Vagina (tissue), 2 donors: Measurements from ENCODE around the gene MYRIP. TPM values are rescaled to one million over a fixed set of nuclear protein-coding genes. Genes with fewer than 3 reads are reported as not detected.

Source experiments
- DNase-seq, 2 donors: peaks; one replicate each; pipeline ENCODE4 v3.0.0-alpha.2; 2017; ENCODE audit errors: extremely low spot score in 2 of 2
- H3K27ac ChIP-seq: fragments of 200-600 bp; sonication (generic); one replicate; pipeline ENCODE4 v1.5.1; 2019
- H3K27me3 ChIP-seq: fragments of 200-600 bp; sonication (generic); one replicate; pipeline ENCODE4 v1.5.1; 2019
- H3K36me3 ChIP-seq, 2 donors: fragments of 200-600 bp; sonication (generic); one replicate each; pipeline ENCODE4 v1.5.1; 2017 to 2019
- H3K4me1 ChIP-seq: fragments of 200-600 bp; sonication (generic); one replicate; pipeline ENCODE4 v1.5.1; 2019
- H3K4me3 ChIP-seq, 2 donors: fragments of 200-600 bp; sonication (generic); 1 replicate in 1 of 2; 2 replicates in 1 of 2; pipeline ENCODE4 v1.5.1; 2016 to 2019
- H3K9me3 ChIP-seq: fragments of 200-600 bp; sonication (generic); one replicate; pipeline ENCODE4 v1.5.1; 2019
- POLR2A ChIP-seq, 2 donors: fragments of 450-650 bp; IDR thresholded peaks; one replicate each; pipeline ENCODE4 v1.6.1; 2017; ENCODE audit warnings: antibody characterized with exemption in 2 of 2, mild to moderate bottlenecking in 2 of 2, moderate library complexity in 2 of 2
- POLR2AphosphoS5 ChIP-seq, 2 donors: sonication (generic); formaldehyde crosslinking; IDR thresholded peaks; one replicate each; pipeline ENCODE4 v1.9.0; 2017; ENCODE audit warnings: antibody characterized with exemption in 2 of 2, mild to moderate bottlenecking in 2 of 2, low read depth in 1 of 2; ENCODE audit not compliant: insufficient read depth in 1 of 2
- intact Hi-C: fragments of 100-400 bp; cut with DNase I; formaldehyde crosslinking; loops from one replicate; pipeline ENCODE4 v1.15.1; 2023
- total RNA-seq: library from RNA; depleted of rRNA; stranded (reverse); fragments of >200 nt; gene quantifications from one replicate; pipeline ENCODE4 v1.2.3, GENCODE V29; 2016
- TF ChIP-seq, protein P1 (sequence below), 3 experiments: fragments of 450-650 bp in 2 of 3; fragments of 200-600 bp in 1 of 3; sonication (generic) in 1 of 3; IDR thresholded peaks; one replicate each; pipeline ENCODE4 v1.5.1; 2017 to 2019; ENCODE audit warnings: antibody characterized with exemption in 3 of 3, mild to moderate bottlenecking in 2 of 3, moderate library complexity in 2 of 3

The MYRIP gene
- total RNA-seq, 1 donor from 2014 or later, result 7.4 TPM

DNA sequence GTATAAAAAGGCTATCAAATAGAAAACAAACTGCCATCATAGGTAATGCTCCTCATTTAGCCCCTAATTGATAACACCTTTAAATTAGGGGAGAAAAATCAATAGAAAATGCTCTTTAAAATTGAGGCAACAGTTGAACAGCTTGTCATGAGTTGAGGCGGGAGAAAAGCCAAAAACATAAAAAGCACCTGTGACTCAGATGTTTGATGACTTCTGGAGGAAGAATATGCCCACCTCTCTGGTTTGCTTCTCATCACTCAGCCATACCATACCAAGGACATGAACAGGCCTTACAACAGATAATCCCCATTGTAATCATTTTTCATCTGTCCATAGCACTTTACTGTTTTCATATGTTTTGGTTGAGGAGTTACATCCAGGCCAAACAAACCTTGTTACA, 246.0 kb downstream of the MYRIP start:
- H3K27ac ChIP-seq, result no peak overlapping the region
- intact Hi-C loops, result no loop called here
- TF ChIP-seq POLR2A (IDR thresholded peaks at IDR 0.05), result no peak
- no peak for TF ChIP-seq POLR2AphosphoS5 (IDR thresholded peaks at IDR 0.05; ENCODE audit: insufficient read depth in 1 of 2, low read depth in 1 of 2)
- TF ChIP-seq, protein P1, sequence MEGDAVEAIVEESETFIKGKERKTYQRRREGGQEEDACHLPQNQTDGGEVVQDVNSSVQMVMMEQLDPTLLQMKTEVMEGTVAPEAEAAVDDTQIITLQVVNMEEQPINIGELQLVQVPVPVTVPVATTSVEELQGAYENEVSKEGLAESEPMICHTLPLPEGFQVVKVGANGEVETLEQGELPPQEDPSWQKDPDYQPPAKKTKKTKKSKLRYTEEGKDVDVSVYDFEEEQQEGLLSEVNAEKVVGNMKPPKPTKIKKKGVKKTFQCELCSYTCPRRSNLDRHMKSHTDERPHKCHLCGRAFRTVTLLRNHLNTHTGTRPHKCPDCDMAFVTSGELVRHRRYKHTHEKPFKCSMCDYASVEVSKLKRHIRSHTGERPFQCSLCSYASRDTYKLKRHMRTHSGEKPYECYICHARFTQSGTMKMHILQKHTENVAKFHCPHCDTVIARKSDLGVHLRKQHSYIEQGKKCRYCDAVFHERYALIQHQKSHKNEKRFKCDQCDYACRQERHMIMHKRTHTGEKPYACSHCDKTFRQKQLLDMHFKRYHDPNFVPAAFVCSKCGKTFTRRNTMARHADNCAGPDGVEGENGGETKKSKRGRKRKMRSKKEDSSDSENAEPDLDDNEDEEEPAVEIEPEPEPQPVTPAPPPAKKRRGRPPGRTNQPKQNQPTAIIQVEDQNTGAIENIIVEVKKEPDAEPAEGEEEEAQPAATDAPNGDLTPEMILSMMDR (IDR thresholded peaks at IDR 0.05), result no peak
- DNase-seq, result no peak
- H3K4me3 ChIP-seq, result no peak overlapping the region
- no peaks in the 10 kb centered on the region for H3K4me1 ChIP-seq
- no peaks in the 10 kb centered on the region for H3K36me3 ChIP-seq
- no peaks in the 10 kb centered on the region for H3K27me3 ChIP-seq
- no peaks in the 10 kb centered on the region for H3K9me3 ChIP-seq

DNA sequence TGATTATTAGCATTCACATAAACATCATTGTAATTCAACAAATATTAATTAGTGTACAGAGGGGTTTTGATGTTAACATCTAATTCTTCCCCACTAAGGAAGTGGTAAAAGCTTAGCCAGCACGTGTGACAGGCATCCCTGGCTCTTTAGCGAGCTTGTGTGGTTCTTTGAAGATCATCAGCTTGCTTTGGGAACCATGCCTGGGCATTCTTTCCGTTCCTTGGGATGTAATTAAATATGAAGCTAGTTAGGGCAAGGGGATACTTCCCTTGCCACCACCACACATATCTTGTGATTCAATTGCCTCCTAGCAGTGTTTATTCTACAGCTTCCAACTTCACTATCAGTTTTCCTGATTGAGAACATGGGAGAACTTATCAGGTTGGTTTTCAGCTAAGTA, 246.5 kb downstream of the MYRIP start:
- no peak for TF ChIP-seq POLR2A (IDR thresholded peaks at IDR 0.05)
- TF ChIP-seq, protein P1 (IDR thresholded peaks at IDR 0.05), result no peak
- TF ChIP-seq POLR2AphosphoS5 (IDR thresholded peaks at IDR 0.05; ENCODE audit: insufficient read depth in 1 of 2, low read depth in 1 of 2), result no peak
- H3K36me3 ChIP-seq, result no peaks in the 10 kb centered on the region
- H3K4me1 ChIP-seq, result no peaks in the 10 kb centered on the region
- no peak overlapping the region for H3K27ac ChIP-seq
- no peak for DNase-seq
- intact Hi-C loops, result no loop called here
- H3K9me3 ChIP-seq, result no peaks in the 10 kb centered on the region
- H3K4me3 ChIP-seq, result no peak overlapping the region
- no peaks in the 10 kb centered on the region for H3K27me3 ChIP-seq

GRCh38 chr3:40057077-40057476, 247.7 kb downstream of the MYRIP start:
- Histone ChIP-seq H3K9me3 (no peaks in the 10 kb centered on the region), H3K27ac (no peak overlapping the region), H3K36me3 (no peaks in the 10 kb centered on the region), H3K4me3 (no peak overlapping the region), H3K4me1 (no peaks in the 10 kb centered on the region), H3K27me3 (no peaks in the 10 kb centered on the region)
- intact Hi-C loops, result no loop called here
- TF ChIP-seq POLR2A (IDR thresholded peaks at IDR 0.05), result no peak
- no peak for DNase-seq

GRCh38 chr3:40057786-40058185, 248.4 kb downstream of the MYRIP start:
- TF ChIP-seq POLR2AphosphoS5 (IDR thresholded peaks at IDR 0.05; ENCODE audit: insufficient read depth in 1 of 2, low read depth in 1 of 2), result no peak
- no peak for TF ChIP-seq POLR2A (IDR thresholded peaks at IDR 0.05)
- TF ChIP-seq, protein P1 (IDR thresholded peaks at IDR 0.05), result no peak
- H3K27ac ChIP-seq, result no peak overlapping the region
- H3K36me3 ChIP-seq, result no peaks in the 10 kb centered on the region
- no peak overlapping the region for H3K4me3 ChIP-seq
- no peaks in the 10 kb centered on the region for H3K9me3 ChIP-seq
- no peaks in the 10 kb centered on the region for H3K27me3 ChIP-seq
- H3K4me1 ChIP-seq, result no peaks in the 10 kb centered on the region
- no peak for DNase-seq
- intact Hi-C loops, result no loop called here

DNA sequence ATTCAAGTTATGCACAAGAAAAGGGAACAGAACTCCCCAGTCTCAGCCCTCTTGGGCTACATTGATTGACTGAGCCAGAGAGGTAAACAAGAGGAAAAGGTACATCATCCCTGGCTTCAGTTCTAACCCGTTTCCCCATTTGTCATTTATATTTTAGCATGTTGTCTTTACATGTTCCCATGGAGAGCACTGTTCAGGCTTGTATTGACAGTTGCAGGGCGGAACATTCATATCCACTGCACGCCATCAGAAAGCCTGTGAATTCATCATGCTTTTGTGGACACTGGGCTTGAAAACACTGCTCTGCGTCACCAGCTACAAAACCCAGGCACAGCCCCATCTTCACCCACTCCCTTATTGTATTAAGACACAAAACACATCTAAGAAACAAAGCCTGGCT, 259.2 kb downstream of the MYRIP start:
- no peak overlapping the region for H3K27ac ChIP-seq
- H3K27me3 ChIP-seq, result no peaks in the 10 kb centered on the region
- no peak for TF ChIP-seq POLR2A (IDR thresholded peaks at IDR 0.05)
- peak in 1 of 2 donors; percentile 28 for TF ChIP-seq POLR2AphosphoS5 (IDR thresholded peaks at IDR 0.05; ENCODE audit: insufficient read depth in 1 of 2, low read depth in 1 of 2)
- TF ChIP-seq, protein P1 (IDR thresholded peaks at IDR 0.05), result no peak
- H3K36me3 ChIP-seq, result no peaks in the 10 kb centered on the region
- H3K4me1 ChIP-seq, result no peaks in the 10 kb centered on the region
- no peak overlapping the region for H3K4me3 ChIP-seq
- intact Hi-C loops, result no loop called here
- no peak for DNase-seq
- no peaks in the 10 kb centered on the region for H3K9me3 ChIP-seq

- intact Hi-C loops, result no loop called here
- Histone ChIP-seq H3K9me3 (no peaks in the 10 kb centered on the region), H3K27me3 (no peaks in the 10 kb centered on the region), H3K36me3 (no peaks in the 10 kb centered on the region), H3K4me3 (no peak overlapping the region), H3K27ac (no peak overlapping the region), H3K4me1 (no peaks in the 10 kb centered on the region)
- no peak for DNase-seq
- TF ChIP-seq, protein P1 (IDR thresholded peaks at IDR 0.05), result no peak
Observed at GRCh38 chr3:40070816-40071215, 261.4 kb downstream of the MYRIP start.
